SK-N-SH (cell line): ENCODE measurements around the gene KLHL30. TPM values are rescaled to one million over a fixed set of nuclear protein-coding genes. Genes with fewer than 3 reads are reported as not detected.

ENCODE experiments used
- CTCF ChIA-PET: fragments of 300-600, 350-600 bp; formaldehyde crosslinking; extraction: SDS; loops from one replicate; lab custom pipeline; 2021; lab: Yijun Ruan, JAX
- POLR2A ChIA-PET: fragments of 350-600 bp; sonication (Branson Sonifier 250); formaldehyde crosslinking; extraction: SDS; loops from one replicate; lab custom pipeline; 2020; ENCODE audit warnings: antibody characterized with exemption, inconsistent platforms; lab: Yijun Ruan, JAX
- DNase-seq: peaks from one replicate; pipeline ENCODE4 v3.0.0; 2012
- H2AFZ ChIP-seq: fragments of 200-600 bp; sonication (generic); 2 replicates; pipeline ENCODE4 v1.8.1; 2016; ENCODE audit warnings: antibody characterized with exemption, mild to moderate bottlenecking, low read depth
- H3F3A ChIP-seq: fragments of 200-600 bp; sonication (generic); replicated peaks from 2 replicates; pipeline ENCODE3; 2016; ENCODE audit warnings: antibody characterized with exemption, mild to moderate bottlenecking; ENCODE audit not compliant: insufficient read depth
- H3K27ac ChIP-seq, 2 experiments: fragments of 200-500 bp in 1 of 2; fragments of 200-600 bp in 1 of 2; sonication (Bioruptor generic) in 1 of 2; sonication (generic), shearing (Covaris generic) in 1 of 2; 2 replicates each; pipeline versions ENCODE4 v1.5.1 to v1.6.1; 2014 to 2016; ENCODE audit warnings: low read depth in 2 of 2, inconsistent platforms in 1 of 2, low read length in 1 of 2, mild to moderate bottlenecking in 1 of 2, mixed read lengths in 1 of 2
- H3K27me3 ChIP-seq: fragments of 200-600 bp; sonication (generic), shearing (Covaris generic); 2 replicates; pipeline ENCODE4 v1.6.1; 2016; ENCODE audit warnings: mixed run types; ENCODE audit not compliant: insufficient read depth
- H3K36me3 ChIP-seq, 2 experiments: fragments of 200-500 bp in 1 of 2; fragments of 200-600 bp in 1 of 2; sonication (Bioruptor generic) in 1 of 2; sonication (generic) in 1 of 2; replicated peaks in 1 of 2; 2 replicates each; pipeline versions ENCODE3 to v1.5.1; 2014 to 2016; ENCODE audit warnings: low read length in 1 of 2, mild to moderate bottlenecking in 1 of 2; ENCODE audit not compliant: insufficient read depth in 2 of 2, control insufficient read depth in 1 of 2
- H3K4me1 ChIP-seq, 2 experiments: fragments of 200-500 bp in 1 of 2; fragments of 200-600 bp in 1 of 2; sonication (Bioruptor generic) in 1 of 2; sonication (generic), shearing (Covaris generic) in 1 of 2; 2 replicates each; pipeline versions ENCODE4 v1.5.1 to v1.6.1; 2014 to 2016; ENCODE audit warnings: low read depth in 1 of 2, low read length in 1 of 2, mixed run types in 1 of 2; ENCODE audit not compliant: insufficient read depth in 2 of 2, control insufficient read depth in 1 of 2
- H3K4me2 ChIP-seq: fragments of 200-600 bp; sonication (generic), shearing (Covaris generic); 2 replicates; pipeline ENCODE4 v1.6.1; 2017; ENCODE audit warnings: mixed run types
- H3K4me3 ChIP-seq, 2 experiments: fragments of 200-500 bp in 1 of 2; fragments of 200-600 bp in 1 of 2; sonication (Bioruptor generic) in 1 of 2; sonication (generic), shearing (Covaris generic) in 1 of 2; 2 replicates each; pipeline versions ENCODE4 v1.5.1 to v1.8.1; 2014 to 2016; ENCODE audit warnings: low read depth in 2 of 2, inconsistent platforms in 1 of 2, low read length in 1 of 2, mild to moderate bottlenecking in 1 of 2, mixed read lengths in 1 of 2, moderate library complexity in 1 of 2
- H3K79me2 ChIP-seq: fragments of 200-600 bp; sonication (generic); 2 replicates; pipeline ENCODE4 v1.8.1; 2017; ENCODE audit warnings: mild to moderate bottlenecking; ENCODE audit not compliant: insufficient read depth
- H3K9ac ChIP-seq: fragments of 200-600 bp; sonication (generic); 2 replicates; pipeline ENCODE4 v1.6.1; 2017; ENCODE audit warnings: mixed run types
- H3K9me2 ChIP-seq: fragments of 200-600 bp; sonication (generic); 2 replicates; pipeline ENCODE4 v1.6.1; 2017; ENCODE audit warnings: mixed run types
- H3K9me3 ChIP-seq: fragments of 200-600 bp; sonication (generic); 2 replicates; pipeline ENCODE4 v1.6.1; 2017; ENCODE audit warnings: mixed run types, mild to moderate bottlenecking, moderate library complexity
- H4K20me1 ChIP-seq: fragments of 200-600 bp; sonication (generic); 2 replicates; pipeline ENCODE4 v1.6.1; 2017; ENCODE audit warnings: mild to moderate bottlenecking, mixed run types; ENCODE audit not compliant: insufficient read depth
- FOSL2 ChIP-seq: IDR thresholded peaks from 2 replicates; pipeline ENCODE4 v1.4.0; 2012; ENCODE audit warnings: low read depth, mild to moderate bottlenecking, moderate library complexity, borderline replicate concordance
- FOXM1 ChIP-seq: IDR thresholded peaks from 2 replicates; pipeline ENCODE4 v1.4.0; 2012; ENCODE audit warnings: low read depth, mild to moderate bottlenecking
- MEF2A ChIP-seq: IDR thresholded peaks from 2 replicates; pipeline ENCODE4 v1.4.0; 2012; ENCODE audit warnings: low read depth, borderline replicate concordance
- NFIC ChIP-seq: IDR thresholded peaks from 2 replicates; pipeline ENCODE4 v1.4.0; 2012; ENCODE audit warnings: borderline replicate concordance
- PBX3 ChIP-seq: IDR thresholded peaks from 2 replicates; pipeline ENCODE4; 2012
- RAD21 ChIP-seq: IDR thresholded peaks from 2 replicates; pipeline ENCODE4 v1.6.1; 2012; ENCODE audit warnings: mild to moderate bottlenecking, low read length
- RCOR1 ChIP-seq: fragments of 150-350 bp; IDR thresholded peaks from 2 replicates; pipeline ENCODE4 v1.6.1; 2017; ENCODE audit warnings: antibody characterized with exemption, low read length
- REST ChIP-seq: IDR thresholded peaks from 2 replicates; pipeline ENCODE4 v1.6.1; 2012; ENCODE audit warnings: mild to moderate bottlenecking, low read depth, low read length, moderate library complexity
- RXRA ChIP-seq: IDR thresholded peaks from 2 replicates; pipeline ENCODE4 v1.4.0; 2012; ENCODE audit warnings: low read depth, mild to moderate bottlenecking, borderline replicate concordance
- SIN3A ChIP-seq: IDR thresholded peaks from 2 replicates; pipeline ENCODE4 v1.6.1; 2012; ENCODE audit warnings: low read depth, mild to moderate bottlenecking, low read length, moderate library complexity, borderline replicate concordance
- SMC3 ChIP-seq: IDR thresholded peaks from 2 replicates; pipeline ENCODE4 v1.6.1; 2012; ENCODE audit warnings: low read depth, low read length, improper control_type of control experiment
- TAF1 ChIP-seq: IDR thresholded peaks from 2 replicates; pipeline ENCODE4 v1.6.1; 2012; ENCODE audit warnings: low read depth, mild to moderate bottlenecking, low read length, moderate library complexity, borderline replicate concordance
- TCF12 ChIP-seq: IDR thresholded peaks from 2 replicates; pipeline ENCODE4 v1.4.0; 2012
- TEAD4 ChIP-seq: IDR thresholded peaks from 2 replicates; pipeline ENCODE4 v1.4.0; 2012; ENCODE audit warnings: mild to moderate bottlenecking, borderline replicate concordance; ENCODE audit not compliant: insufficient read depth
- WGBS: methylation state at CpG from one replicate; pipeline ENCODE4 v1.1.6; 2017; ENCODE audit warnings: low lambda C conversion rate; 5-methylcytosine and 5-hydroxymethylcytosine counted together
- polyA plus RNA-seq, 3 experiments: library from polyadenylated mRNA; depleted of rRNA; stranded (reverse); fragments of >200 nt; gene quantifications; 2 replicates each; pipeline ENCODE4 v1.2.3, GENCODE V29; 2012
- TF ChIP-seq, protein P1 (sequence below): fragments of 150-350 bp; IDR thresholded peaks from 2 replicates; pipeline ENCODE4 v1.6.1; 2016; ENCODE audit warnings: mild to moderate bottlenecking, low read depth, low read length
- TF ChIP-seq, protein P2 (sequence below): IDR thresholded peaks from 2 replicates; pipeline ENCODE4 v1.4.0; 2012; ENCODE audit warnings: low read depth, borderline replicate concordance

The KLHL30 gene
- polyA plus RNA-seq, 1 of the 3 experiments (the other 2 are of a cell fraction) = not detected

- DNase-seq = no peak
- no peak overlapping the region for H3K9ac ChIP-seq
- H3K36me3 ChIP-seq = no peaks in the 10 kb centered on the region
- no peaks in the 10 kb centered on the region for H3K9me3 ChIP-seq
- no peak overlapping the region for H3K4me2 ChIP-seq
- H3K4me1 ChIP-seq = no peaks in the 10 kb centered on the region
- 89% methylated on average over 17 of the region's 22 CpGs for WGBS
- no peaks in the 10 kb centered on the region for H3K79me2 ChIP-seq
- CTCF ChIA-PET = no interaction called here
- no peak overlapping the region for H3K27ac ChIP-seq
- no peak overlapping the region for H2AFZ ChIP-seq
- H3K27me3 ChIP-seq = no peaks in the 10 kb centered on the region
- POLR2A ChIA-PET = no interaction called here
- TF ChIP-seq RAD21 (no peak), FOSL2 (no peak), SIN3A (no peak), RXRA (no peak), FOXM1 (no peak), SMC3 (no peak), TEAD4 (no peak), MEF2A (no peak), PBX3 (no peak), REST (no peak), TAF1 (no peak), NFIC (no peak), TCF12 (no peak), RCOR1 (no peak)
- TF ChIP-seq, protein P1, sequence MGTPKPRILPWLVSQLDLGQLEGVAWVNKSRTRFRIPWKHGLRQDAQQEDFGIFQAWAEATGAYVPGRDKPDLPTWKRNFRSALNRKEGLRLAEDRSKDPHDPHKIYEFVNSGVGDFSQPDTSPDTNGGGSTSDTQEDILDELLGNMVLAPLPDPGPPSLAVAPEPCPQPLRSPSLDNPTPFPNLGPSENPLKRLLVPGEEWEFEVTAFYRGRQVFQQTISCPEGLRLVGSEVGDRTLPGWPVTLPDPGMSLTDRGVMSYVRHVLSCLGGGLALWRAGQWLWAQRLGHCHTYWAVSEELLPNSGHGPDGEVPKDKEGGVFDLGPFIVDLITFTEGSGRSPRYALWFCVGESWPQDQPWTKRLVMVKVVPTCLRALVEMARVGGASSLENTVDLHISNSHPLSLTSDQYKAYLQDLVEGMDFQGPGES = no peak
- TF ChIP-seq, protein P2, sequence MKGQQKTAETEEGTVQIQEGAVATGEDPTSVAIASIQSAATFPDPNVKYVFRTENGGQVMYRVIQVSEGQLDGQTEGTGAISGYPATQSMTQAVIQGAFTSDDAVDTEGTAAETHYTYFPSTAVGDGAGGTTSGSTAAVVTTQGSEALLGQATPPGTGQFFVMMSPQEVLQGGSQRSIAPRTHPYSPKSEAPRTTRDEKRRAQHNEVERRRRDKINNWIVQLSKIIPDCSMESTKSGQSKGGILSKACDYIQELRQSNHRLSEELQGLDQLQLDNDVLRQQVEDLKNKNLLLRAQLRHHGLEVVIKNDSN = no peak
- H3K4me3 ChIP-seq = no peak overlapping the region
- no peaks in the 10 kb centered on the region for H4K20me1 ChIP-seq
- H3F3A ChIP-seq = no peaks in the 10 kb centered on the region
- H3K9me2 ChIP-seq = no peaks in the 10 kb centered on the region
Measured at GRCh38 chr2:238128061-238128440, 10.4 kb upstream of the KLHL30 start.
